Thymus (tissue), 11 donors: ENCODE data around the gene ACY1. TPM values are rescaled to one million over a fixed set of nuclear protein-coding genes. Genes with fewer than 3 reads are reported as not detected.

Experiments
- DNase-seq, 9 donors: peaks; one replicate each; pipeline ENCODE4 v3.0.0-alpha.2; 2013; ENCODE audit warnings: low spot score in 9 of 9, low read depth in 6 of 9, missing footprints in 1 of 9
- H3K27ac ChIP-seq, 2 donors: one replicate each; pipeline ENCODE4 v1.5.1; 2013; ENCODE audit warnings: control low read depth in 1 of 2, low read depth in 1 of 2, low read length in 1 of 2, mild to moderate bottlenecking in 1 of 2, moderate library complexity in 1 of 2
- H3K27me3 ChIP-seq, 2 donors: one replicate each; pipeline ENCODE4 v1.5.1; 2013; ENCODE audit warnings: low read length in 1 of 2; ENCODE audit not compliant: control insufficient read depth in 2 of 2, insufficient read depth in 1 of 2
- H3K36me3 ChIP-seq, 2 donors: one replicate each; pipeline ENCODE4 v1.5.1; 2013; ENCODE audit warnings: low read length in 1 of 2, mild to moderate bottlenecking in 1 of 2, moderate library complexity in 1 of 2; ENCODE audit not compliant: control insufficient read depth in 2 of 2, insufficient read depth in 2 of 2
- H3K4me1 ChIP-seq, 2 donors: one replicate each; pipeline ENCODE4 v1.5.1; 2013; ENCODE audit warnings: low read length in 2 of 2; ENCODE audit not compliant: control insufficient read depth in 2 of 2, insufficient read depth in 2 of 2
- H3K4me3 ChIP-seq, 2 donors: one replicate each; pipeline ENCODE4 v1.5.1; 2013; ENCODE audit warnings: low read length in 2 of 2, control low read depth in 1 of 2, mild to moderate bottlenecking in 1 of 2
- H3K9me3 ChIP-seq, 2 donors: one replicate each; pipeline ENCODE4 v1.5.1; 2013; ENCODE audit warnings: low read length in 1 of 2, mild to moderate bottlenecking in 1 of 2; ENCODE audit not compliant: control insufficient read depth in 2 of 2, insufficient read depth in 1 of 2
- WGBS: extraction: QIAGEN DNeasy Blood & Tissue Kit; methylation state at CpG from one replicate; pipeline ENCODE4 v1.1.7; 2013; 5-methylcytosine and 5-hydroxymethylcytosine counted together
- polyA plus RNA-seq: library from polyadenylated mRNA; stranded (reverse); fragments of 200-250 nt; gene quantifications from one replicate; pipeline ENCODE4 v1.2.3, GENCODE V29; 2013
- total RNA-seq: library from RNA; stranded (reverse); fragments of 120-200 nt; gene quantifications from one replicate; pipeline ENCODE4 v1.2.4, GENCODE V29; 2013
- donor health status: healthy.

The ACY1 gene
- total and polyA plus RNA-seq, 2 donors = 11.2 to 17.6 TPM

- 93% methylated on average over 8 of the region's 8 CpGs for WGBS
These were observed 40.8 kb downstream of the ACY1 start for GRCh38 chr3:52023860-52024764.

GRCh38 chr3:52024765-52025452, 41.6 kb downstream of the ACY1 start:
- H3K9me3 ChIP-seq = no peaks in the 10 kb centered on the region
- no peak overlapping the region for H3K4me3 ChIP-seq
- no peaks in the 10 kb centered on the region for H3K27me3 ChIP-seq
- H3K27ac ChIP-seq = no peak overlapping the region
- DNase-seq = no peak
- no peaks in the 10 kb centered on the region for H3K36me3 ChIP-seq
- WGBS = 95% methylated on average over 6 of the region's 6 CpGs
- peaks cover 0 to 4% of the 10 kb centered on the region in 2 donors for H3K4me1 ChIP-seq

More at GRCh38 chr3:52023860-52024764, 40.8 kb downstream of the ACY1 start:
- DNase-seq = no peak
- Histone ChIP-seq H3K27ac (no peak overlapping the region), H3K9me3 (no peaks in the 10 kb centered on the region), H3K4me1 (peaks cover 0 to 4% of the 10 kb centered on the region in 2 donors), H3K4me3 (no peak overlapping the region), H3K36me3 (no peaks in the 10 kb centered on the region), H3K27me3 (no peaks in the 10 kb centered on the region)

GRCh38 chr3:52025453-52025852, 42.1 kb downstream of the ACY1 start:
- H3K27ac ChIP-seq = no peak overlapping the region
- no peak for DNase-seq
- H3K27me3 ChIP-seq = no peaks in the 10 kb centered on the region
- no peaks in the 10 kb centered on the region for H3K9me3 ChIP-seq
- H3K4me1 ChIP-seq = peaks cover 0 to 4% of the 10 kb centered on the region in 2 donors
- 87% methylated on average over 7 of the region's 7 CpGs for WGBS
- no peaks in the 10 kb centered on the region for H3K36me3 ChIP-seq
- H3K4me3 ChIP-seq = no peak overlapping the region

GRCh38 chr3:52026041-52026440, 42.7 kb downstream of the ACY1 start:
- Histone ChIP-seq H3K27me3 (no peaks in the 10 kb centered on the region), H3K4me1 (peaks cover 0 to 4% of the 10 kb centered on the region in 2 donors), H3K27ac (no peak overlapping the region), H3K4me3 (no peak overlapping the region), H3K36me3 (no peaks in the 10 kb centered on the region), H3K9me3 (no peaks in the 10 kb centered on the region)
- DNase-seq = no peak
- WGBS = 95% methylated on average over 4 of the region's 4 CpGs

- no peaks in the 10 kb centered on the region for H3K27me3 ChIP-seq
- H3K4me3 ChIP-seq = no peak overlapping the region
- no peak for DNase-seq
- no peaks in the 10 kb centered on the region for H3K9me3 ChIP-seq
- no peaks in the 10 kb centered on the region for H3K36me3 ChIP-seq
- no peak overlapping the region for H3K27ac ChIP-seq
- peaks cover 0 to 3% of the 10 kb centered on the region in 2 donors for H3K4me1 ChIP-seq
- WGBS = 95% methylated on average over 12 of the region's 12 CpGs
These were observed 45.2 kb downstream of the ACY1 start for GRCh38 chr3:52028572-52028971.

- DNase-seq = no peak
- Histone ChIP-seq H3K4me3 (no peak overlapping the region), H3K4me1 (no peaks in the 10 kb centered on the region), H3K9me3 (no peaks in the 10 kb centered on the region), H3K27ac (no peak overlapping the region), H3K36me3 (no peaks in the 10 kb centered on the region), H3K27me3 (no peaks in the 10 kb centered on the region)
- WGBS = 94% methylated on average over 9 of the region's 9 CpGs
These were observed 45.7 kb downstream of the ACY1 start for GRCh38 chr3:52029053-52029452.

GRCh38 chr3:52029535-52029934, 46.2 kb downstream of the ACY1 start:
- DNase-seq = no peak
- H3K9me3 ChIP-seq = no peaks in the 10 kb centered on the region
- WGBS = 96% methylated on average over 10 of the region's 10 CpGs
- H3K4me1 ChIP-seq = no peaks in the 10 kb centered on the region
- no peaks in the 10 kb centered on the region for H3K36me3 ChIP-seq
- no peak overlapping the region for H3K4me3 ChIP-seq
- no peaks in the 10 kb centered on the region for H3K27me3 ChIP-seq
- H3K27ac ChIP-seq = no peak overlapping the region

GRCh38 chr3:52030714-52031310, 47.5 kb downstream of the ACY1 start:
- Histone ChIP-seq H3K36me3 (no peaks in the 10 kb centered on the region), H3K27ac (no peak overlapping the region), H3K4me1 (no peaks in the 10 kb centered on the region), H3K9me3 (no peaks in the 10 kb centered on the region), H3K4me3 (no peak overlapping the region), H3K27me3 (no peaks in the 10 kb centered on the region)
- no peak for DNase-seq
- WGBS = 95% methylated on average over 11 of the region's 11 CpGs

- no peak overlapping the region for H3K4me3 ChIP-seq
- no peaks in the 10 kb centered on the region for H3K9me3 ChIP-seq
- no peaks in the 10 kb centered on the region for H3K27me3 ChIP-seq
- H3K27ac ChIP-seq = no peak overlapping the region
- WGBS = 98% methylated on average over 10 of the region's 10 CpGs
- no peak for DNase-seq
- H3K36me3 ChIP-seq = no peaks in the 10 kb centered on the region
- H3K4me1 ChIP-seq = no peaks in the 10 kb centered on the region
These were observed 48.6 kb downstream of the ACY1 start for GRCh38 chr3:52031896-52032295.
